ENCODE data around the gene PSTK.

- TF ChIP-seq CTCF (IDR thresholded peaks at IDR 0.05) = no peak
- TF ChIP-seq POLR2A (IDR thresholded peaks at IDR 0.05) = no peak
Measured at GRCh38 chr10:123038782-123039631, 58.8 kb downstream of the PSTK start.

Measured in right lobe of liver (tissue), 4 donors.